Measurements from ENCODE around the gene PRPF6.
A peak's percentile ranks its signal among the peaks of the same experiment; 100 is the strongest.

- TF ChIP-seq CTCF (IDR thresholded peaks at IDR 0.05; ENCODE audit: insufficient read depth, low read depth, low read length) (no peak), EZH2 (IDR thresholded peaks at IDR 0.05; ENCODE audit: insufficient read depth, low read length) (peak; percentile 74)
Observed at GRCh38 chr20:64049878-64050260, 68.9 kb downstream of the PRPF6 start.
